ENCODE measurements around the gene SLC9A9.

SLC9A9 gene

GRCh38 chr3:143419611-143420010 lies 428.7 kb downstream of the SLC9A9 start:
- ChIA-PET CTCF (interaction anchor here (1.2 to 2.6 kb wide), 2 partner anchors 10 to 14 kb away, joined by 3 to 16 read pairs; no protein-coding TSS in a partner anchor), POLR2A (no interaction called here)
- no peak for TF ChIP-seq CTCF (IDR thresholded peaks at IDR 0.05; ENCODE audit: control extremely low read depth, extremely low read depth, low read depth, missing control alignments)
- no peak for DNase-seq (ENCODE audit: extremely low spot score)

- no peak for DNase-seq (ENCODE audit: extremely low spot score)
- TF ChIP-seq CTCF (IDR thresholded peaks at IDR 0.05; ENCODE audit: control extremely low read depth, extremely low read depth, low read depth, missing control alignments) = no peak
- ChIA-PET CTCF (interaction anchor here (0.7 kb wide), 1 partner anchor 69 kb away, joined by 3 read pairs; no protein-coding TSS in a partner anchor), POLR2A (no interaction called here)
These were observed 429.9 kb downstream of the SLC9A9 start for GRCh38 chr3:143418391-143418790.

GRCh38 chr3:143416229-143416628 lies 432.0 kb downstream of the SLC9A9 start:
- POLR2A ChIA-PET = no interaction called here
- CTCF ChIA-PET = interaction anchor here (1.2 kb wide), 1 partner anchor 17 kb away, joined by 3 read pairs; no protein-coding TSS in a partner anchor

GRCh38 chr3:143414571-143415253 lies 433.6 kb downstream of the SLC9A9 start:
- no peak for DNase-seq (ENCODE audit: extremely low spot score)
- CTCF ChIA-PET = interaction anchor here (1.1 to 1.8 kb wide), 5 partner anchors 9 to 260 kb away, joined by 3 to 10 read pairs (median 4); no protein-coding TSS in a partner anchor
- POLR2A ChIA-PET = no interaction called here
- no peak for TF ChIP-seq CTCF (IDR thresholded peaks at IDR 0.05; ENCODE audit: control extremely low read depth, extremely low read depth, low read depth, missing control alignments)

More at GRCh38 chr3:143416229-143416628, 432.0 kb downstream of the SLC9A9 start:
- no peak for DNase-seq (ENCODE audit: extremely low spot score)
- no peak for TF ChIP-seq CTCF (IDR thresholded peaks at IDR 0.05; ENCODE audit: control extremely low read depth, extremely low read depth, low read depth, missing control alignments)

GRCh38 chr3:143413372-143413771 lies 434.9 kb downstream of the SLC9A9 start:
- no peak for DNase-seq (ENCODE audit: extremely low spot score)
- ChIA-PET POLR2A (no interaction called here), CTCF (no interaction called here)
- TF ChIP-seq CTCF (IDR thresholded peaks at IDR 0.05; ENCODE audit: control extremely low read depth, extremely low read depth, low read depth, missing control alignments) = no peak

- ChIA-PET CTCF (interaction anchor here (1.0 to 1.2 kb wide), 2 partner anchors 9 to 22 kb away, joined by 3 to 5 read pairs; no protein-coding TSS in a partner anchor), POLR2A (no interaction called here)
- DNase-seq (ENCODE audit: extremely low spot score) = no peak
- no peak for TF ChIP-seq CTCF (IDR thresholded peaks at IDR 0.05; ENCODE audit: control extremely low read depth, extremely low read depth, low read depth, missing control alignments)
These were observed 436.2 kb downstream of the SLC9A9 start for GRCh38 chr3:143412084-143412483.
